ENCODE results near the gene RNF31.

The RNF31 gene

DNA sequence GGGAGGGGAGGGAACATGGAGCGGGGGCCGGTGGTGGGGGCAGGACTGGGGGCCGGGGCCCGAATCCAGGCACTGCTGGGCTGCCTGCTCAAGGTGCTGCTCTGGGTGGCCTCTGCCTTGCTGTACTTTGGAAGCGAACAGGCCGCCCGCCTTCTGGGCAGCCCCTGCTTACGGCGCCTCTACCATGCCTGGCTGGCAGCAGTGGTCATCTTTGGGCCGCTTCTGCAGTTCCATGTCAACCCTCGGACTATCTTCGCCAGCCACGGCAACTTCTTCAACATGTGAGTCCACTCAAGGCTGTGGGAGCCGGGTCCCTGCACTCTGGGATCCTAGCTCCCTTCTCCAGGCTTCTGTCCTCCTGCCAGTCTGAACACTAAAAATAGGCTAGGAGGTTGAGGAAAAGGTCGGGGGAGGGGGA lies 15.7 kb upstream of the RNF31 start:
- H3K27me3 ChIP-seq (ENCODE audit: control insufficient read depth, low read length), result no peaks in the 10 kb centered on the region
- H3K9me2 ChIP-seq (replicated peaks; ENCODE audit: control insufficient read depth, low read length), result no peaks in the 10 kb centered on the region
- no peak overlapping the region for H3K4me3 ChIP-seq (ENCODE audit: low read length)
- no peaks in the 10 kb centered on the region for H3K36me3 ChIP-seq (ENCODE audit: control insufficient read depth, low read length)
- no peaks in the 10 kb centered on the region for H4K20me1 ChIP-seq (ENCODE audit: control insufficient read depth, insufficient read depth, low read depth, low read length)
- no peak overlapping the region for H3K4me2 ChIP-seq (ENCODE audit: low read length)
- H3K4me1 ChIP-seq (ENCODE audit: control insufficient read depth, low read length), result peaks cover 25% of the 10 kb centered on the region
- no peak overlapping the region for H3K27ac ChIP-seq (ENCODE audit: low read depth, low read length)
- H3K9me3 ChIP-seq (ENCODE audit: control insufficient read depth, insufficient read depth, low read length), result no peaks in the 10 kb centered on the region
- H3F3A ChIP-seq (ENCODE audit: control insufficient read depth, insufficient read depth), result peaks cover 11% of the 10 kb centered on the region
- peaks cover 4% of the 10 kb centered on the region for H3K79me2 ChIP-seq (ENCODE audit: control insufficient read depth, low read length)
- no peak for TF ChIP-seq EZH2phosphoT487 (IDR thresholded peaks at IDR 0.05; ENCODE audit: borderline replicate concordance, low read length)
- TF ChIP-seq, protein P1, sequence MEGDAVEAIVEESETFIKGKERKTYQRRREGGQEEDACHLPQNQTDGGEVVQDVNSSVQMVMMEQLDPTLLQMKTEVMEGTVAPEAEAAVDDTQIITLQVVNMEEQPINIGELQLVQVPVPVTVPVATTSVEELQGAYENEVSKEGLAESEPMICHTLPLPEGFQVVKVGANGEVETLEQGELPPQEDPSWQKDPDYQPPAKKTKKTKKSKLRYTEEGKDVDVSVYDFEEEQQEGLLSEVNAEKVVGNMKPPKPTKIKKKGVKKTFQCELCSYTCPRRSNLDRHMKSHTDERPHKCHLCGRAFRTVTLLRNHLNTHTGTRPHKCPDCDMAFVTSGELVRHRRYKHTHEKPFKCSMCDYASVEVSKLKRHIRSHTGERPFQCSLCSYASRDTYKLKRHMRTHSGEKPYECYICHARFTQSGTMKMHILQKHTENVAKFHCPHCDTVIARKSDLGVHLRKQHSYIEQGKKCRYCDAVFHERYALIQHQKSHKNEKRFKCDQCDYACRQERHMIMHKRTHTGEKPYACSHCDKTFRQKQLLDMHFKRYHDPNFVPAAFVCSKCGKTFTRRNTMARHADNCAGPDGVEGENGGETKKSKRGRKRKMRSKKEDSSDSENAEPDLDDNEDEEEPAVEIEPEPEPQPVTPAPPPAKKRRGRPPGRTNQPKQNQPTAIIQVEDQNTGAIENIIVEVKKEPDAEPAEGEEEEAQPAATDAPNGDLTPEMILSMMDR (IDR thresholded peaks at IDR 0.05; ENCODE audit: low read depth, low read length, poor library complexity, severe bottlenecking), result no peak

DNA sequence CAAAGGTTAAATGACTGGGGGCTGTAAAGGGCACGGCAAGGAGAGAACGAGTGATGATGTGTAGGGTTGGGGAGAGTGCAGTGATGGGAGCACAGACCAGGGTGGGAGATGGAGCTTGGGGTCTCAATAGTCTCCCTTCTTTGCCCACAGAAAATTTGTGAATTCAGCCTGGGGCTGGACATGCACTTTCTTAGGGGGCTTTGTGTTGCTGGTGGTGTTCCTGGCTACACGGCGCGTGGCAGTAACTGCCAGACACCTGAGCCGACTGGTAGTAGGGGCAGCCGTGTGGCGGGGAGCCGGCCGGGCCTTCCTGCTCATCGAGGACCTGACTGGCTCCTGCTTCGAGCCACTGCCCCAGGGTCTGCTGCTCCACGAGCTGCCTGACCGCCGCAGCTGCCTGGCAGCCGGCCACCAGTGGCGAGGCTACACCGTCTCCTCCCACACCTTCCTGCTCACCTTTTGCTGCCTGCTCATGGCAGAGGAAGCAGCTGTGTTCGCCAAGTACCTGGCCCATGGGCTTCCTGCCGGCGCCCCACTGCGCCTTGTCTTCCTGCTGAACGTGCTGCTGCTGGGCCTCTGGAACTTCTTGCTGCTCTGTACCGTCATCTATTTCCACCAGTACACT lies 15.1 kb upstream of the RNF31 start:
- Histone ChIP-seq H3K9me2 (replicated peaks; ENCODE audit: control insufficient read depth, low read length) (no peaks in the 10 kb centered on the region), H3K4me3 (ENCODE audit: low read length) (no peak overlapping the region), H4K20me1 (ENCODE audit: control insufficient read depth, insufficient read depth, low read depth, low read length) (no peaks in the 10 kb centered on the region), H3K27me3 (ENCODE audit: control insufficient read depth, low read length) (no peaks in the 10 kb centered on the region), H3K4me1 (ENCODE audit: control insufficient read depth, low read length) (peaks cover 27% of the 10 kb centered on the region), H3F3A (ENCODE audit: control insufficient read depth, insufficient read depth) (peaks cover 9% of the 10 kb centered on the region), H3K36me3 (ENCODE audit: control insufficient read depth, low read length) (peaks cover 3% of the 10 kb centered on the region), H3K9me3 (ENCODE audit: control insufficient read depth, insufficient read depth, low read length) (no peaks in the 10 kb centered on the region), H3K79me2 (ENCODE audit: control insufficient read depth, low read length) (peaks cover 11% of the 10 kb centered on the region), H3K27ac (ENCODE audit: low read depth, low read length) (no peak overlapping the region), H3K4me2 (ENCODE audit: low read length) (no peak overlapping the region)
- TF ChIP-seq, protein P1 (IDR thresholded peaks at IDR 0.05; ENCODE audit: low read depth, low read length, poor library complexity, severe bottlenecking), result no peak
- TF ChIP-seq EZH2phosphoT487 (IDR thresholded peaks at IDR 0.05; ENCODE audit: borderline replicate concordance, low read length), result no peak

DNA sequence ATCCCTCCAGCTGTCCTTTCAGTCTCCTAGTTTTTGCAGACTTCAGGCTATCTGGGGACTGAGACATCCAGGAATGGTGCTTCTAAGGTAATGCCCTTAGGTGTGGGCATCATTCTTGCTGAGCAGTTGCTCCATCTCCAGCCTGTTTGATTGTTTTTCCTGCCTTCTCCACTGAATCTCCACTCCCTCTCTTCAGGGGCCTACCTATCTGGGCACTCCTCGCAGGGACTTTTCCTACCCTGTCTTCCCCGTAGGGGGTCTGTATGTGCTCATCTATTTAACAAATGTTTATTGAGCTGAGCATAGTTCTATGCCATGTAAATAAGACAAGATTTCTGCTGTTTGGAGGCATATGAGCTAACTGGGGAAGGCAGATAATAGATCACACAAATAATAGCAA lies 14.3 kb upstream of the RNF31 start:
- no peaks in the 10 kb centered on the region for H4K20me1 ChIP-seq (ENCODE audit: control insufficient read depth, insufficient read depth, low read depth, low read length)
- H3K9me3 ChIP-seq (ENCODE audit: control insufficient read depth, insufficient read depth, low read length), result no peaks in the 10 kb centered on the region
- TF ChIP-seq, protein P1 (IDR thresholded peaks at IDR 0.05; ENCODE audit: low read depth, low read length, poor library complexity, severe bottlenecking), result no peak
- no peak for TF ChIP-seq EZH2phosphoT487 (IDR thresholded peaks at IDR 0.05; ENCODE audit: borderline replicate concordance, low read length)
- no peak overlapping the region for H3K4me3 ChIP-seq (ENCODE audit: low read length)
- no peak overlapping the region for H3K27ac ChIP-seq (ENCODE audit: low read depth, low read length)
- peaks cover 8% of the 10 kb centered on the region; the same call in 1 of the 2 replicates for H3F3A ChIP-seq (ENCODE audit: control insufficient read depth, insufficient read depth)
- H3K4me2 ChIP-seq (ENCODE audit: low read length), result no peak overlapping the region
- no peaks in the 10 kb centered on the region for H3K9me2 ChIP-seq (replicated peaks; ENCODE audit: control insufficient read depth, low read length)
- H3K79me2 ChIP-seq (ENCODE audit: control insufficient read depth, low read length), result peaks cover 13% of the 10 kb centered on the region
- no peaks in the 10 kb centered on the region for H3K27me3 ChIP-seq (ENCODE audit: control insufficient read depth, low read length)
- peaks cover 21% of the 10 kb centered on the region for H3K4me1 ChIP-seq (ENCODE audit: control insufficient read depth, low read length)
- peaks cover 11% of the 10 kb centered on the region for H3K36me3 ChIP-seq (ENCODE audit: control insufficient read depth, low read length)
